Loucy (cell line): ENCODE measurements around the gene HOMER3.

Source experiments
- H2AFZ ChIP-seq: fragments of 200-600 bp; sonication (generic); 2 replicates; pipeline ENCODE4 v1.6.0; 2016; ENCODE audit warnings: antibody characterized with exemption, mild to moderate bottlenecking, low read length, moderate library complexity
- H3F3A ChIP-seq: fragments of 200-600 bp; 2 replicates; pipeline ENCODE4 v1.6.0; 2016; ENCODE audit warnings: antibody characterized with exemption, low read depth, mild to moderate bottlenecking
- H3K27me3 ChIP-seq: fragments of 200-600 bp; sonication (generic); 2 replicates; pipeline ENCODE4 v1.6.1; 2014; ENCODE audit warnings: low read length, mild to moderate bottlenecking; ENCODE audit not compliant: insufficient read depth, poor library complexity, severe bottlenecking
- H3K36me3 ChIP-seq: fragments of 200-600 bp; sonication (generic); 2 replicates; pipeline ENCODE4 v1.6.1; 2016; ENCODE audit warnings: low read length; ENCODE audit not compliant: insufficient read depth
- H3K4me1 ChIP-seq: fragments of 200-600 bp; sonication (generic); 2 replicates; pipeline ENCODE4 v1.5.1; 2014; ENCODE audit warnings: low read length, mild to moderate bottlenecking; ENCODE audit not compliant: insufficient read depth, poor library complexity, severe bottlenecking
- H3K4me2 ChIP-seq: fragments of 200-600 bp; sonication (generic); 2 replicates; pipeline ENCODE4 v1.6.0; 2014; ENCODE audit warnings: antibody characterized with exemption, low read length, low read depth, mild to moderate bottlenecking; ENCODE audit not compliant: poor library complexity, severe bottlenecking
- H3K4me3 ChIP-seq: fragments of 200-600 bp; sonication (generic); 2 replicates; pipeline ENCODE4 v1.5.1; 2014; ENCODE audit warnings: low read length, mild to moderate bottlenecking, mixed read lengths; ENCODE audit not compliant: poor library complexity, severe bottlenecking
- H3K79me2 ChIP-seq: fragments of 200-600 bp; sonication (generic); 2 replicates; pipeline ENCODE4 v1.6.1; 2014; ENCODE audit warnings: low read length; ENCODE audit not compliant: insufficient read depth
- H3K9ac ChIP-seq: fragments of 200-600 bp; sonication (generic); 2 replicates; pipeline ENCODE4 v1.6.0; 2014; ENCODE audit warnings: mild to moderate bottlenecking, low read depth, low read length, moderate library complexity; ENCODE audit not compliant: poor library complexity, severe bottlenecking
- H3K9me2 ChIP-seq: fragments of 200-600 bp; sonication (generic); replicated peaks from 2 replicates; pipeline ENCODE4 v1.6.1; 2016; ENCODE audit warnings: low read depth, low read length, mixed read lengths
- H3K9me3 ChIP-seq: fragments of 200-600 bp; sonication (generic); 2 replicates; pipeline ENCODE4 v1.6.1; 2014; ENCODE audit warnings: mild to moderate bottlenecking, antibody characterized with exemption, low read length, low read depth; ENCODE audit not compliant: insufficient read depth
- H4K20me1 ChIP-seq: fragments of 200-600 bp; sonication (generic); 2 replicates; pipeline ENCODE4 v1.6.0; 2014; ENCODE audit warnings: antibody characterized with exemption, low read length, mild to moderate bottlenecking; ENCODE audit not compliant: insufficient read depth, poor library complexity, severe bottlenecking
- CTCF ChIP-seq: fragments of 200-600 bp; sonication (generic); conservative IDR thresholded peaks from 2 replicates; pipeline ENCODE4 v1.5.1; 2014; ENCODE audit warnings: mild to moderate bottlenecking, antibody characterized with exemption, low read length
- EZH2phosphoT487 ChIP-seq: fragments of 200-600 bp; IDR thresholded peaks from 2 replicates; pipeline ENCODE4 v1.6.1; 2018; ENCODE audit warnings: antibody characterized with exemption, mild to moderate bottlenecking, moderate library complexity, borderline replicate concordance

HOMER3 gene

GRCh38 chr19:18896421-18896841 lies 44.6 kb downstream of the HOMER3 start:
- no peaks in the 10 kb centered on the region for H3K36me3 ChIP-seq
- no peak overlapping the region for H2AFZ ChIP-seq
- H3K9ac ChIP-seq: no peak overlapping the region
- TF ChIP-seq EZH2phosphoT487 (no peak), CTCF (no peak)
- no peak overlapping the region for H3K4me2 ChIP-seq
- no peaks in the 10 kb centered on the region for H3K79me2 ChIP-seq
- H3K9me3 ChIP-seq: no peaks in the 10 kb centered on the region
- H3K27me3 ChIP-seq: no peaks in the 10 kb centered on the region
- H3F3A ChIP-seq: no peaks in the 10 kb centered on the region
- no peak overlapping the region for H3K4me3 ChIP-seq
- no peaks in the 10 kb centered on the region for H3K9me2 ChIP-seq
- H3K4me1 ChIP-seq: no peaks in the 10 kb centered on the region
- H4K20me1 ChIP-seq: no peaks in the 10 kb centered on the region

GRCh38 chr19:18895824-18896341 lies 45.1 kb downstream of the HOMER3 start, which contains the start of gene CERS1:
Gene CERS1, minus strand, starts transcription at chr19:18896158. Its CDS starts 86 bp downstream, at chr19:18896072.
- Histone ChIP-seq H3K36me3 (no peaks in the 10 kb centered on the region), H4K20me1 (no peaks in the 10 kb centered on the region), H2AFZ (no peak within 1 kb of the TSS), H3K9me2 (no peaks in the 10 kb centered on the region), H3K4me2 (no peak within 1 kb of the TSS), H3K4me3 (no peak within 1 kb of the TSS), H3K9ac (no peak within 1 kb of the TSS), H3K79me2 (no peaks in the 10 kb centered on the region), H3K9me3 (no peaks in the 10 kb centered on the region), H3F3A (no peaks in the 10 kb centered on the region), H3K27me3 (no peaks in the 10 kb centered on the region), H3K4me1 (no peaks in the 10 kb centered on the region)
- no peak for TF ChIP-seq EZH2phosphoT487
- no peak for TF ChIP-seq CTCF

GRCh38 chr19:18895038-18895823 lies 45.8 kb downstream of the HOMER3 start:
- TF ChIP-seq EZH2phosphoT487: no peak
- TF ChIP-seq CTCF: no peak
- H3K9ac ChIP-seq: no peak overlapping the region
- H3K4me3 ChIP-seq: no peak overlapping the region
- no peaks in the 10 kb centered on the region for H3F3A ChIP-seq
- no peak overlapping the region for H3K4me2 ChIP-seq
- no peaks in the 10 kb centered on the region for H3K79me2 ChIP-seq
- H2AFZ ChIP-seq: no peak overlapping the region
- H3K4me1 ChIP-seq: no peaks in the 10 kb centered on the region
- H3K36me3 ChIP-seq: no peaks in the 10 kb centered on the region
- H3K9me2 ChIP-seq: no peaks in the 10 kb centered on the region
- no peaks in the 10 kb centered on the region for H3K9me3 ChIP-seq
- H3K27me3 ChIP-seq: no peaks in the 10 kb centered on the region
- no peaks in the 10 kb centered on the region for H4K20me1 ChIP-seq
